HCT116 (cell line): ENCODE data around the gene FOXK2.

Experiments
- EZH2 ChIP-seq: fragments of 200-600 bp; sonication (generic); IDR thresholded peaks from 2 replicates; pipeline ENCODE4 v1.6.1; 2017; ENCODE audit warnings: antibody characterized with exemption, mixed run types
- SRF ChIP-seq: IDR thresholded peaks from 2 replicates; pipeline ENCODE4 v1.6.1; 2012; ENCODE audit warnings: low read depth

DNA sequence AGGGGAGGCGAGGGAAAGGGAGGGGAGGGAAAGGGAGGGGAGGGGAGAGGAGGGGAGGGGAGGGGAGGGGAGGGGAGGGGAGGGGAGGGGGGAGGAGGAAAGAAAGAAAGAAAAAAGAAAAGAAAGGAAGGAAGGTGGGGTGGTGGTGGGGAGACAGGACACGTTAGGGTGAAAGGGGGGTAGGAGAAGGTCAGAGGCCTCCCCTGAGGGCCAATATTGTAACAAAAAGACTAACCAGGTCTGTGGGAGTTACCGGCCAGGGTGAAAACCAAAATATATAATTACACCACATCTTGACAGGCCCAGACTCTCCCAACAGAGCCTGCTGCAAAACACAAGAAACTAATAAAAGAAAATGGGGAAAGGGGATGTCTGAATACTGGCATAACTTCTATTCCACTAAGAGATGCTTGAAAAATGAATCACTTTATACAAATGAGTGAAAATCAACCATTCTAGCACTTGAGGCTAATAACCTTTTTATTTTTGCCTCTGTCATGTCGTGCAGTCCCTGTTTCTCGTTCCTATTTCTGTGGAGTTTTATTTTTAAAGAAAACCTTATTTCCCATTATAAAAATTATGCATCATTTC is 118.7 kb downstream of the FOXK2 start:
- no peak for TF ChIP-seq EZH2
- TF ChIP-seq SRF, result no peak
